Measurements from ENCODE around the gene TIMM29. TPM values are rescaled to one million over a fixed set of nuclear protein-coding genes. Genes with fewer than 3 reads are reported as not detected.

Gene TIMM29
- total RNA-seq, 4 donors from 2014 or later: 39.6 to 53.2 (median 49.8) TPM

DNA sequence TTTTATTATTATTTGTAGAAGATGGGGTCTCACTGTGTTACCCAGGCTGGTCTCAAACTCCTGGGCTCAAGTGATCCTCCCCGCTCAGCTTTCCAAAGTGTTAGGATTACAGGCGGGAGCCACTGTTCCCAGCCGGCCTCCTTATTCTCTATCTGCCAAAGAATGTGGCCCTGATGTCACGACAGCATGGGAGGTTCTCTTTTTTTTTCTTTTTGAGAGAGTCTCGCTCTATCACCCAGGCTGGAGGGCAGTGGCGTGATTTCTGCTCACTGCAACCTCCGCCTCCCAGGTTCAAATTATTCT lies 33.7 kb upstream of the TIMM29 start:
- TF ChIP-seq CTCF (IDR thresholded peaks at IDR 0.05): no peak
- TF ChIP-seq POLR2A (IDR thresholded peaks at IDR 0.05): no peak
- H3K4me3 ChIP-seq (ENCODE audit: low read depth, poor library complexity, severe bottlenecking): no peak overlapping the region
- intact Hi-C loops (cut with DNase I; ENCODE audit: low total_unique reads): no loop called here
- no peak for DNase-seq (ENCODE audit: low spot score in 2 of 2)
- 91 to 95% methylated on average over 7 of the region's 7 CpGs for WGBS, 2 donors

DNA sequence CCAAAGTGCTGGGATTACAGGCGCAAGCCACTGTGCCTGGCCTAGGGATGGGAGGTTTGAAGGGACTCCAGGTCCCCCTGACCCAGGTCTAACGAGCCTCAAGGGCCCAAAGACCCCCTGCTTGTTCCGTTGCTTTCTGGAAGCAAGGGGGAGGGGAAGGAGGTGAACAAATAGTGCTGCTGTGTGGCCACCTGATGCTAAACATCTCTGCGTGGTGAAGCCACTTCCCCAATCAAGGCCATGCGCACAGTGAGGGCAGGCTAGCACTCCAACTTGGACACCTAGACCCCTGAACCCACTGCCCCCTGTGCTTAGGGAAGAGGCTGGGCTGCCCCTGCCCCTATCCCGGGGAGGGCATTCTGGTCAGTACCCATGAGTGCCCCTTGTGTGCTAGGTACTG lies 33.2 kb upstream of the TIMM29 start:
- DNase-seq (ENCODE audit: low spot score in 2 of 2): no peak
- intact Hi-C loops (cut with DNase I; ENCODE audit: low total_unique reads): no loop called here
- TF ChIP-seq POLR2A (IDR thresholded peaks at IDR 0.05): no peak
- H3K4me3 ChIP-seq (ENCODE audit: low read depth, poor library complexity, severe bottlenecking): no peak overlapping the region
- 87 to 92% methylated on average over 6 of the region's 6 CpGs for WGBS, 2 donors

GRCh38 chr19:10895920-10896319 lies 32.7 kb upstream of the TIMM29 start:
- intact Hi-C loops (cut with DNase I; ENCODE audit: low total_unique reads): no loop called here
- WGBS, 2 donors: 86 to 89% methylated on average over 12 of the region's 12 CpGs
- TF ChIP-seq POLR2A (IDR thresholded peaks at IDR 0.05) (no peak), CTCF (IDR thresholded peaks at IDR 0.05) (no peak)
- H3K4me3 ChIP-seq (ENCODE audit: low read depth, poor library complexity, severe bottlenecking): no peak overlapping the region
- DNase-seq (ENCODE audit: low spot score in 2 of 2): no peak

DNA sequence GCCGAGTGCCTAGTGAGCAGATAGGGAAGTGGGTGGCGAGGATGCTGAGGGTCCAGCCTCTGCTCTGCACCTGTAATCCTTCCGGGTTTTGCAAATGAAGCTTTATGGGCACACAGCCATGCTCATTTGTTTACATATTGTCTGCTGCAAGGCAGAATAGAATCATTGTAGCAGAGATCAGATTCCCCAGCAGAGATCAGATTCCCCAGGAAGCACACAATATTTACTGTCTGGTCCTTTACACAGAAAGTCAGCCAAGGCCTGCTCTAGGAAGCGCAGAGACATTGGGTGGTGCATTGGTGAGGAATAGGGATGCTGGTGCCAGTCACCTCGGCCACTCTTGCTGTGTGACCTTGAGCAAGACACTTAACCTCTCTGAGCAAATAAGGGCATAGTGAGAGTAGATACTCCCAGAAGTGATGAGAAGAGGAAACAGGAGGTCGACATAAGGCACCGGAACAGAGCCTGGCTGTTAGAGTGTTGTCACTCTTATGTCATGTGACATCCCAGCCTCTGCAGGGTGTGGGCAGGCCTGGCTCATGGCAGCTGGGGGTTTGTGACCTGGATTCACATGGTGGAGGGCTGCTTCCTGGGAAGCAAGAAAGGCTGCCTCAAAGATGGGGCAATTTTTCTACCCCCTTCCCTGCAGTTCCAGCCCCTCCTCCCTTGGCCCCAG lies 31.6 kb upstream of the TIMM29 start:
- no peak for TF ChIP-seq POLR2A (IDR thresholded peaks at IDR 0.05)
- no peak for TF ChIP-seq CTCF (IDR thresholded peaks at IDR 0.05)
- DNase-seq (ENCODE audit: low spot score in 2 of 2): no peak
- H3K4me3 ChIP-seq (ENCODE audit: low read depth, poor library complexity, severe bottlenecking): no peak overlapping the region
- 58 to 60% methylated on average over 7 of the region's 7 CpGs for WGBS, 2 donors
- intact Hi-C loops (cut with DNase I; ENCODE audit: low total_unique reads): no loop called here

GRCh38 chr19:10898633-10899032 lies 30.0 kb upstream of the TIMM29 start:
- no peak for TF ChIP-seq CTCF (IDR thresholded peaks at IDR 0.05)
- TF ChIP-seq POLR2A (IDR thresholded peaks at IDR 0.05): no peak
- WGBS, 2 donors: 63 to 68% methylated on average over 10 of the region's 10 CpGs
- no peak overlapping the region for H3K4me3 ChIP-seq (ENCODE audit: low read depth, poor library complexity, severe bottlenecking)
- DNase-seq (ENCODE audit: low spot score in 2 of 2): no peak
- intact Hi-C loops (cut with DNase I; ENCODE audit: low total_unique reads): no loop called here

GRCh38 chr19:10899151-10899653 lies 29.4 kb upstream of the TIMM29 start:
- 34% methylated on average over 10 of the region's 10 CpGs for WGBS, 2 donors
- H3K4me3 ChIP-seq (ENCODE audit: low read depth, poor library complexity, severe bottlenecking): no peak overlapping the region
- intact Hi-C loops (cut with DNase I; ENCODE audit: low total_unique reads): no loop called here
- peak in 1 of 2 donors; percentile 30 for DNase-seq (ENCODE audit: low spot score in 2 of 2)
- TF ChIP-seq CTCF (IDR thresholded peaks at IDR 0.05) (no peak), POLR2A (IDR thresholded peaks at IDR 0.05) (no peak)

All from lower leg skin (tissue), 4 donors.